ENCODE data around the gene PLXNA2. TPM values are rescaled to one million over a fixed set of nuclear protein-coding genes. Genes with fewer than 3 reads are reported as not detected.

The PLXNA2 gene
- total RNA-seq, 2 experiments from 2014 or later: 0.23 TPM; not detected in 1

DNA sequence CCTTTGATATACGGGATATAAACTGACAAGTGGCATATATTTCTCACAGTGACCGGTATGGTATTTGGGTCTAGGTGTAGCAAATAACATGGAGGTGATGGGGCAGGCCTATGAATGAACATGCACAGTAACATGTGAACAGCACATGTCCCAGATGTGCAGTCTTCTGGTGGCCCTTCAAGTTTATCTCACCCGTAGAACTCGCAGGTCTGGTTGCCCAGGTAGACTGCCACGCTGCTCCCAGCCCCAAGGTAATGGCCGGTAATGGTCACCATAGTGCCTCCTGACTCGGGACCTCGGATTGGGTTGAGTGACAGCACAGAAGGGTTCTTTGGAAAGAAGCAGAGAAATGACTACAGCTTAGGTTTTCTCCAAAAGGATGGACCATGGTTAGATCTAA lies 192.0 kb downstream of the PLXNA2 start:
- no peak overlapping the region for H3K4me2 ChIP-seq (ENCODE audit: low read length)
- H3K9me2 ChIP-seq (ENCODE audit: insufficient read depth, low read length): no peaks in the 10 kb centered on the region
- H3K79me2 ChIP-seq (ENCODE audit: insufficient read depth, low read depth, low read length): no peaks in the 10 kb centered on the region
- TF ChIP-seq EZH2phosphoT487 (IDR thresholded peaks at IDR 0.05; ENCODE audit: borderline replicate concordance, low read depth, low read length): no peak
- TF ChIP-seq, protein P1, sequence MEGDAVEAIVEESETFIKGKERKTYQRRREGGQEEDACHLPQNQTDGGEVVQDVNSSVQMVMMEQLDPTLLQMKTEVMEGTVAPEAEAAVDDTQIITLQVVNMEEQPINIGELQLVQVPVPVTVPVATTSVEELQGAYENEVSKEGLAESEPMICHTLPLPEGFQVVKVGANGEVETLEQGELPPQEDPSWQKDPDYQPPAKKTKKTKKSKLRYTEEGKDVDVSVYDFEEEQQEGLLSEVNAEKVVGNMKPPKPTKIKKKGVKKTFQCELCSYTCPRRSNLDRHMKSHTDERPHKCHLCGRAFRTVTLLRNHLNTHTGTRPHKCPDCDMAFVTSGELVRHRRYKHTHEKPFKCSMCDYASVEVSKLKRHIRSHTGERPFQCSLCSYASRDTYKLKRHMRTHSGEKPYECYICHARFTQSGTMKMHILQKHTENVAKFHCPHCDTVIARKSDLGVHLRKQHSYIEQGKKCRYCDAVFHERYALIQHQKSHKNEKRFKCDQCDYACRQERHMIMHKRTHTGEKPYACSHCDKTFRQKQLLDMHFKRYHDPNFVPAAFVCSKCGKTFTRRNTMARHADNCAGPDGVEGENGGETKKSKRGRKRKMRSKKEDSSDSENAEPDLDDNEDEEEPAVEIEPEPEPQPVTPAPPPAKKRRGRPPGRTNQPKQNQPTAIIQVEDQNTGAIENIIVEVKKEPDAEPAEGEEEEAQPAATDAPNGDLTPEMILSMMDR (conservative IDR thresholded peaks at IDR 0.05; ENCODE audit: low read length): no peak
- no peaks in the 10 kb centered on the region for H3K9me3 ChIP-seq (ENCODE audit: low read length)
- no peak overlapping the region for H3K4me3 ChIP-seq (ENCODE audit: low read depth, low read length, poor library complexity, severe bottlenecking)
- intact Hi-C loops (cut with micrococcal nuclease; ENCODE audit: unreplicated experiment): no loop called here
- POLR2A ChIA-PET: no interaction called here
- no peak for DNase-seq (ENCODE audit: low spot score)
- H4K20me1 ChIP-seq (ENCODE audit: insufficient read depth, low read length): no peaks in the 10 kb centered on the region
- BruUV-seq (replicated peaks): no TSS peak
- no peak overlapping the region for H2AFZ ChIP-seq (ENCODE audit: low read length)
- no peaks in the 10 kb centered on the region for H3K36me3 ChIP-seq (ENCODE audit: insufficient read depth, low read length)
- no peaks in the 10 kb centered on the region for H3K4me1 ChIP-seq (ENCODE audit: insufficient read depth, low read length, poor library complexity, severe bottlenecking)
- no peak overlapping the region for H3K27ac ChIP-seq (ENCODE audit: low read depth, low read length, poor library complexity, severe bottlenecking)
- CTCF ChIA-PET (ENCODE audit: unreplicated experiment): no interaction called here

DNA sequence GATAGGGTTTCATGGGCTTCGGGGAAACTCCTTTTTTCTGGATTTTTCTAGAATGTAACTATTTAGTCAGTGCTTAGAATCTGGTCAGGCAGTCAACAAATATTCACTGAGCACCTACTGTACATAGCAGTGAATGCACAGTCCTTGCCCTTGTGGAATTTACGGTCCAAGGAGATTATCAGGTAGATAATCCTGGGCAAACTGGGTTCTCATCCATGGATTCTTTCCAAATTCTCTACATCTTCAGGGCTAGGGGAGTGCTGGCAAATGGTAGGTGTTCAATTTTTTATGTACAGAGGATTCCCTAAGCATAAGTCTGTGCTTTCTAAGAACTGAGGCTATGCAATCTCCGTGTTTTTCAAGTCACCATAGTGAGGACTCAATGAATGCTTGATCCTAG lies 192.5 kb downstream of the PLXNA2 start:
- BruUV-seq (replicated peaks): no TSS peak

DNA sequence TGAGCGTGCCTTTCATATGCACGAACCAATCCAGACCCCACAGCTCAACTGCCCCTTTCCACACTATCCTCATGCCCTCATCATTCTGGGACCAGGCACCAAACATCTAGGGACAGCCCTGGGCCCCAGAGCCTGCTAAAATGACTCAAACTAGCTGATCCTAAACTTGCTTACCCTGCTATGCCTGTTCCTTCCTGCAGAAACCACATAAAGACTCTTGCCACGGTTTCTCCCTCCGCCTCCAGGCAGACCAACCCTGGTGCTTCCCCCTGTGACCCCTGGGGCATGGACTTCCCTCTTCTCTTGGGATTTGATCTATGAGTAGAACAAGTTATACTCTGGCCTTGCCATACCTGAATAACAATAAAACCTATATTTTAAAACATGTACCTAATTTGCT lies 195.3 kb downstream of the PLXNA2 start:
- H3K79me2 ChIP-seq (ENCODE audit: insufficient read depth, low read depth, low read length): no peaks in the 10 kb centered on the region
- H3K36me3 ChIP-seq (ENCODE audit: insufficient read depth, low read length): no peaks in the 10 kb centered on the region
- no peak overlapping the region for H3K4me3 ChIP-seq (ENCODE audit: low read depth, low read length, poor library complexity, severe bottlenecking)
- H3K4me1 ChIP-seq (ENCODE audit: insufficient read depth, low read length, poor library complexity, severe bottlenecking): no peaks in the 10 kb centered on the region
- H3K9me3 ChIP-seq (ENCODE audit: low read length): no peaks in the 10 kb centered on the region
- TF ChIP-seq, protein P1 (conservative IDR thresholded peaks at IDR 0.05; ENCODE audit: low read length): no peak
- TF ChIP-seq EZH2phosphoT487 (IDR thresholded peaks at IDR 0.05; ENCODE audit: borderline replicate concordance, low read depth, low read length): no peak
- H4K20me1 ChIP-seq (ENCODE audit: insufficient read depth, low read length): no peaks in the 10 kb centered on the region
- intact Hi-C loops (cut with micrococcal nuclease; ENCODE audit: unreplicated experiment): no loop called here
- no peaks in the 10 kb centered on the region for H3K9me2 ChIP-seq (ENCODE audit: insufficient read depth, low read length)
- DNase-seq (ENCODE audit: low spot score): no peak
- no peak overlapping the region for H3K27ac ChIP-seq (ENCODE audit: low read depth, low read length, poor library complexity, severe bottlenecking)
- no TSS peak for BruUV-seq (replicated peaks)
- ChIA-PET POLR2A (interaction anchor here (0.7 kb wide), 1 partner anchor 48 kb away, joined by 3 read pairs; no protein-coding TSS in a partner anchor), CTCF (ENCODE audit: unreplicated experiment) (no interaction called here)
- no peak overlapping the region for H2AFZ ChIP-seq (ENCODE audit: low read length)
- no peak overlapping the region for H3K4me2 ChIP-seq (ENCODE audit: low read length)

More for the DNA sequence above, 192.5 kb downstream of the PLXNA2 start:
- TF ChIP-seq, protein P1 (conservative IDR thresholded peaks at IDR 0.05; ENCODE audit: low read length): no peak
- TF ChIP-seq EZH2phosphoT487 (IDR thresholded peaks at IDR 0.05; ENCODE audit: borderline replicate concordance, low read depth, low read length): no peak
- ChIA-PET POLR2A (no interaction called here), CTCF (ENCODE audit: unreplicated experiment) (no interaction called here)
- H2AFZ ChIP-seq (ENCODE audit: low read length): no peak overlapping the region
- no peak overlapping the region for H3K4me2 ChIP-seq (ENCODE audit: low read length)
- intact Hi-C loops (cut with micrococcal nuclease; ENCODE audit: unreplicated experiment): no loop called here
- H3K36me3 ChIP-seq (ENCODE audit: insufficient read depth, low read length): no peaks in the 10 kb centered on the region
- no peak for DNase-seq (ENCODE audit: low spot score)
- no peaks in the 10 kb centered on the region for H4K20me1 ChIP-seq (ENCODE audit: insufficient read depth, low read length)
- H3K4me1 ChIP-seq (ENCODE audit: insufficient read depth, low read length, poor library complexity, severe bottlenecking): no peaks in the 10 kb centered on the region
- H3K9me3 ChIP-seq (ENCODE audit: low read length): no peaks in the 10 kb centered on the region
- no peak overlapping the region for H3K27ac ChIP-seq (ENCODE audit: low read depth, low read length, poor library complexity, severe bottlenecking)
- H3K79me2 ChIP-seq (ENCODE audit: insufficient read depth, low read depth, low read length): no peaks in the 10 kb centered on the region
- no peaks in the 10 kb centered on the region for H3K9me2 ChIP-seq (ENCODE audit: insufficient read depth, low read length)
- no peak overlapping the region for H3K4me3 ChIP-seq (ENCODE audit: low read depth, low read length, poor library complexity, severe bottlenecking)

All from OCI-LY7 (cell line).